DMS53 (cell line): ENCODE results near the gene SIRPA.

Experiments used
- DNase-seq: peaks from one replicate; lab custom pipeline; 2025; lab: John Stamatoyannopoulos, UW

SIRPA gene

GRCh38 chr20:1933465-1933870 lies 38.3 kb downstream of the SIRPA start:
- DNase-seq, result no peak

- no peak for DNase-seq
Observed at GRCh38 chr20:1934156-1934555, 38.9 kb downstream of the SIRPA start.

GRCh38 chr20:1934721-1935573 lies 39.7 kb downstream of the SIRPA start:
- DNase-seq, result no peak

- DNase-seq, result no peak
Observed at GRCh38 chr20:1935696-1936366, 40.6 kb downstream of the SIRPA start.

- no peak for DNase-seq
Observed at GRCh38 chr20:1937316-1937976, 42.2 kb downstream of the SIRPA start.

- DNase-seq, result no peak
Observed at GRCh38 chr20:1938464-1939269, 43.5 kb downstream of the SIRPA start.

GRCh38 chr20:1939270-1939595 lies 44.0 kb downstream of the SIRPA start:
- DNase-seq, result no peak

- no peak for DNase-seq
Observed at GRCh38 chr20:1940581-1940980, 45.4 kb downstream of the SIRPA start.

- no peak for DNase-seq
Observed at GRCh38 chr20:1941226-1941625, 46.0 kb downstream of the SIRPA start.

GRCh38 chr20:1942061-1942460 lies 46.9 kb downstream of the SIRPA start:
- no peak for DNase-seq

GRCh38 chr20:1942486-1943274 lies 47.5 kb downstream of the SIRPA start:
- no peak for DNase-seq

- no peak for DNase-seq
Observed at GRCh38 chr20:1943275-1944002, 48.2 kb downstream of the SIRPA start.

GRCh38 chr20:1944345-1945091 lies 49.3 kb downstream of the SIRPA start:
- no peak for DNase-seq

- DNase-seq, result no peak
Observed at GRCh38 chr20:1945134-1945618, 50.0 kb downstream of the SIRPA start.

GRCh38 chr20:1945660-1946059 lies 50.5 kb downstream of the SIRPA start:
- DNase-seq, result no peak

GRCh38 chr20:1946442-1946761 lies 51.2 kb downstream of the SIRPA start:
- no peak for DNase-seq

- DNase-seq, result no peak
Observed at GRCh38 chr20:1946762-1947534, 51.7 kb downstream of the SIRPA start.

GRCh38 chr20:1947535-1947846 lies 52.3 kb downstream of the SIRPA start:
- DNase-seq, result no peak

- no peak for DNase-seq
Observed at GRCh38 chr20:1949347-1950100, 54.3 kb downstream of the SIRPA start.
